CD4-positive, CD25-positive, alpha-beta regulatory T cell (primary cell): ENCODE measurements around the gene SLF1. TPM values are rescaled to one million over a fixed set of nuclear protein-coding genes. Genes with fewer than 3 reads are reported as not detected.
A peak's percentile ranks its signal among the peaks of the same experiment; 100 is the strongest.

Experiments
- ATAC-seq, 2 donors: fragments of 150-1000 bp; cut with Tn5 transposase; one replicate each; pipeline ENCODE4 v1.10.0; 2021; ENCODE audit warnings: low read depth in 2 of 2, moderate number of reproducible peaks in 2 of 2, moderate library complexity in 1 of 2
- DNase-seq, 3 donors: peaks; one replicate each; pipeline versions ENCODE4 v3.0.0 to v3.0.0-alpha.2; 2012 to 2022; ENCODE audit warnings: mixed read lengths in 1 of 3
- H3K27ac ChIP-seq: one replicate; pipeline ENCODE4 v1.7.0; 2013; ENCODE audit warnings: mild to moderate bottlenecking, low read length; ENCODE audit not compliant: insufficient read depth, poor library complexity, severe bottlenecking
- H3K27me3 ChIP-seq: one replicate; pipeline ENCODE4 v1.7.0; 2013; ENCODE audit warnings: low read length; ENCODE audit not compliant: control insufficient read depth, insufficient read depth
- H3K36me3 ChIP-seq: one replicate; pipeline ENCODE4 v1.7.0; 2013; ENCODE audit warnings: mild to moderate bottlenecking, low read length, moderate library complexity; ENCODE audit not compliant: control insufficient read depth, insufficient read depth
- H3K4me1 ChIP-seq: 2 replicates; pipeline ENCODE4 v1.7.0; 2013; ENCODE audit warnings: mild to moderate bottlenecking, low read length; ENCODE audit not compliant: insufficient read depth, control insufficient read depth, poor library complexity, severe bottlenecking
- H3K4me3 ChIP-seq: one replicate; pipeline ENCODE4 v1.7.0; 2013; ENCODE audit warnings: low read depth, mild to moderate bottlenecking, low read length, moderate library complexity
- H3K9me3 ChIP-seq, 2 experiments: 1 replicate in 1 of 2; 2 replicates in 1 of 2; pipeline ENCODE4 v1.7.0; 2013; ENCODE audit warnings: low read length in 2 of 2, mild to moderate bottlenecking in 1 of 2, moderate library complexity in 1 of 2; ENCODE audit not compliant: control insufficient read depth in 2 of 2
- H3K27ac Mint-ChIP-seq, 3 donors: one replicate each; pipeline ENCODE4 v1.8.0; 2020 to 2022; ENCODE audit warnings: mild to moderate bottlenecking in 3 of 3, mixed read lengths in 3 of 3, moderate library complexity in 2 of 3
- H3K27me3 Mint-ChIP-seq: one replicate; pipeline ENCODE4 v1.8.0; 2022; ENCODE audit warnings: mild to moderate bottlenecking, mixed read lengths
- H3K36me3 Mint-ChIP-seq: one replicate; pipeline ENCODE4 v1.8.0; 2020; ENCODE audit warnings: mixed read lengths
- H3K4me1 Mint-ChIP-seq, 4 donors: one replicate each; pipeline ENCODE4 v1.8.0; 2020 to 2022; ENCODE audit warnings: mixed read lengths in 4 of 4, mild to moderate bottlenecking in 1 of 4
- H3K4me3 Mint-ChIP-seq, 4 donors: one replicate each; pipeline ENCODE4 v1.8.0; 2020 to 2022; ENCODE audit warnings: mild to moderate bottlenecking in 4 of 4, mixed read lengths in 4 of 4, moderate library complexity in 3 of 4
- H3K9me3 Mint-ChIP-seq, 7 donors: one replicate each; pipeline ENCODE4 v1.8.0; 2020 to 2022; ENCODE audit warnings: mixed read lengths in 7 of 7, mild to moderate bottlenecking in 3 of 7, moderate library complexity in 2 of 7
- polyA plus RNA-seq, 4 donors: library from polyadenylated mRNA; unstranded; fragments of 300-500 nt; fragmentation: Illumina TruSeq; gene quantifications; one replicate each; pipeline ENCODE4 v1.2.3, GENCODE V29; 2021
- total RNA-seq: library from RNA; stranded (reverse); gene quantifications from one replicate; pipeline ENCODE4 v1.2.3, GENCODE V29; 2022

The SLF1 gene
- total and polyA plus RNA-seq, 5 donors from 2014 or later = 6.7 to 16.5 (median 7.1) TPM

- no peaks in the 10 kb centered on the region for H3K27me3 Mint-ChIP-seq
- H3K4me3 Mint-ChIP-seq = peak overlapping the region in 1 of 4 donors; percentile 37
- peaks cover 12% of the 10 kb centered on the region for H3K4me1 ChIP-seq
- H3K9me3 ChIP-seq = no peaks in the 10 kb centered on the region
- no peaks in the 10 kb centered on the region for H3K9me3 Mint-ChIP-seq
- no peak overlapping the region for H3K27ac ChIP-seq
- no peak overlapping the region for H3K27ac Mint-ChIP-seq
- ATAC-seq = no peak
- H3K36me3 Mint-ChIP-seq = no peaks in the 10 kb centered on the region
- DNase-seq = no peak
- H3K27me3 ChIP-seq = no peaks in the 10 kb centered on the region
- H3K36me3 ChIP-seq = no peaks in the 10 kb centered on the region
- no peak overlapping the region for H3K4me3 ChIP-seq
- H3K4me1 Mint-ChIP-seq = peaks cover 12 to 49% (median 21%) of the 10 kb centered on the region in 4 donors
Observed at GRCh38 chr5:94614156-94614805, 4.2 kb upstream of the SLF1 start.

- no peaks in the 10 kb centered on the region for H3K36me3 Mint-ChIP-seq
- H3K4me3 ChIP-seq = no peak overlapping the region
Observed at GRCh38 chr5:94615862-94616261, 2.6 kb upstream of the SLF1 start.

DNA sequence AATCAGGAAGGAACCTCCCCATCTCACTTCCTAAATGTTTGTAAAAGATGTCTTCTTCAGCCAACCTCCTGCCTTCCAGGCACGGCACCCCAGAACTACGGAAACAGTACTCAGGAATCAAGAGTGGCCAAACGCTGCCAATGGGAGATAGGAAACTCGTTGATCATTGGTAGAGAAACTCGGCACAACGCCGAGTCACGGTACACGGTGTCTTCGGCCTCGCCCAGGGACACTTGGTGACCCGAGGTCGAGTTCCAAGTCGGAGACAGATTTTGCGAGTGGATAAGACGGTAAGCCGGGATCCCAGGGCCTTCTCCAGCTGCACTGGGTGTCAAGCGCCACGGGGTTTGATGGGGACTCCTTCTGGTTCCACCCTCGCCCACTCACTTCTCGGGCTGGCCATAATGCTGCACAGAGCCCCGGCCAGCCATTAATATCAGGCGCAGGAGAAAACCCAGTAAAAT lies 408 bp upstream of the SLF1 start:
- no peaks in the 10 kb centered on the region for H3K27me3 ChIP-seq
- H3K27ac Mint-ChIP-seq = peak overlapping the region in 2 of 3 donors; percentile 74 to 88
- peaks cover 22% of the 10 kb centered on the region for H3K4me1 ChIP-seq
- H3K4me3 ChIP-seq = peak overlapping the region; percentile 91
- no peaks in the 10 kb centered on the region for H3K9me3 Mint-ChIP-seq
- ATAC-seq (peak in 1 of 2 donors; percentile 2), DNase-seq (peak in 1 of 3 donors; percentile 31)
- peaks cover 4% of the 10 kb centered on the region for H3K36me3 Mint-ChIP-seq
- peak overlapping the region; percentile 95 to 99 (median 97) for H3K4me3 Mint-ChIP-seq
- H3K9me3 ChIP-seq = no peaks in the 10 kb centered on the region
- peak overlapping the region; percentile 73 for H3K27ac ChIP-seq
- H3K36me3 ChIP-seq = no peaks in the 10 kb centered on the region
- peaks cover 20 to 58% (median 41%) of the 10 kb centered on the region in 4 donors for H3K4me1 Mint-ChIP-seq
- H3K27me3 Mint-ChIP-seq = no peaks in the 10 kb centered on the region

More at GRCh38 chr5:94615862-94616261, 2.6 kb upstream of the SLF1 start:
- H3K4me1 Mint-ChIP-seq = peaks cover 15 to 49% (median 26%) of the 10 kb centered on the region in 4 donors
- Histone ChIP-seq H3K27me3 (no peaks in the 10 kb centered on the region), H3K27ac (no peak overlapping the region), H3K36me3 (no peaks in the 10 kb centered on the region), H3K9me3 (no peaks in the 10 kb centered on the region), H3K4me1 (peaks cover 22% of the 10 kb centered on the region)
- ATAC-seq = no peak
- no peak for DNase-seq
- no peaks in the 10 kb centered on the region for H3K9me3 Mint-ChIP-seq
- H3K27me3 Mint-ChIP-seq = no peaks in the 10 kb centered on the region
- no peak overlapping the region for H3K27ac Mint-ChIP-seq
- H3K4me3 Mint-ChIP-seq = peak overlapping the region in 2 of 4 donors; percentile 45 to 47

DNA sequence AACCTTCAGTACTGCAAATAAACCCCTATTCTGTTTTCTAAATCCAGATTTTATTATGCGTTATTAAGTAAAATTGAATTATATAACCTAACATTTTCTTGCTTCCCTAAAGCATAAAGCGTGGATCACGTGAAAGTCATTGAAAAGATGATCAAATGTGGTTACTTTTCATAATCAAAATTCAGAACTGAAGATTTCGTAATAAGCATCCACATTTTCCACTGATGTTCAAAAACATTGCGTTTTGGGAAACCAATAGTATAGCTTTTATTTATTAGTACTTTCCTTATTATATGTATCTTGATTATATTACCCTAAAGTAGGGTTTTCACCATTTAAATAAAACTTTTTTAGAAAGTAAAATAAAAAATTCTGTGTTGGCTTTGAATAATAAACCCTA lies 1.8 kb downstream of the SLF1 start:
- ATAC-seq (no peak), DNase-seq (no peak)
- Mint-ChIP-seq H3K4me1 (peaks cover 27 to 68% (median 42%) of the 10 kb centered on the region in 4 donors), H3K27me3 (no peaks in the 10 kb centered on the region), H3K27ac (no peak overlapping the region), H3K9me3 (no peaks in the 10 kb centered on the region), H3K4me3 (peak overlapping the region in 3 of 4 donors; percentile 95 to 99 (median 97)), H3K36me3 (peaks cover 4% of the 10 kb centered on the region)
- Histone ChIP-seq H3K9me3 (no peaks in the 10 kb centered on the region), H3K4me3 (no peak overlapping the region), H3K4me1 (peaks cover 22% of the 10 kb centered on the region), H3K36me3 (no peaks in the 10 kb centered on the region), H3K27me3 (no peaks in the 10 kb centered on the region), H3K27ac (no peak overlapping the region)

DNA sequence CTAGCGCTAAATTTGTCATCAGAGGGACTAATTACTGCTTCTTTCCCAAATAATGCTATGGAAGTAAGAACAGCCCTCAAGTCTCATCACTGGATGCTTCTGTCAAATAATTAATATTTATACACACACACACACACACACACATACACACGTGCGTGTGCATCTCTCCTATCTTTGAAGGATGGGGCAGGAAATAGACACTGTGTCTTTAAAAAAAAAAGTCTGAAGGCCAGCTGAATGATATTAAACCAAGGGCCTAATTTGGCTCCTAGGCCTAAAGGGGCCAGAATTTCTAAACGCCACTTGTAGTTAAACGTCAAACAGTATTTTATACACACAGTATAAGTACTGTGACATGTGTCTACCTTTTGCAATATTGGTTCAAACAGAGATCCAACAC lies 3.3 kb downstream of the SLF1 start:
- Histone ChIP-seq H3K9me3 (no peaks in the 10 kb centered on the region), H3K27me3 (no peaks in the 10 kb centered on the region), H3K4me3 (no peak overlapping the region), H3K36me3 (no peaks in the 10 kb centered on the region), H3K27ac (no peak overlapping the region), H3K4me1 (peaks cover 22% of the 10 kb centered on the region)
- H3K4me1 Mint-ChIP-seq = peaks cover 33 to 63% (median 42%) of the 10 kb centered on the region in 4 donors
- H3K9me3 Mint-ChIP-seq = no peaks in the 10 kb centered on the region
- no peaks in the 10 kb centered on the region for H3K27me3 Mint-ChIP-seq
- peak overlapping the region in 3 of 4 donors; percentile 25 to 66 (median 42) for H3K4me3 Mint-ChIP-seq
- no peak overlapping the region for H3K27ac Mint-ChIP-seq
- H3K36me3 Mint-ChIP-seq = peaks cover 4% of the 10 kb centered on the region
- DNase-seq (no peak), ATAC-seq (no peak)

DNA sequence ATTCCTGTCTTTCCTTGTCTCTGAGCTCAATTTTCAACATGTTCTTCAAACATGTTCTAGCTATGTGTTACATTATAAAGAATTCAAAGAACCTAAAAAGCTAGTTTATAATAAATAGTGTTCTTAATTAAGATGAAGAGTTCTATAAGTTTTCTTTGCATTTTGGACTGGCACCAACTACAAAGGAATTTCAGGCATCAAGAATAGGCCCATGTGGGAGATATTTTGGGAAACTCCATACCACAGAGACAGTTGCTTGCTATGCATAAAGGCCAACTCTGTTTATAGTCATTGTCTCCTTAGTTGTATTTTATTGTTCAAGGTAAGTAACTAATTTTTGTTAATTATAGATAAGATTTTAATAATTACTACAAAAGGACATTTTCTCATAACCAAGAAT lies 4.5 kb downstream of the SLF1 start:
- Histone ChIP-seq H3K27me3 (no peaks in the 10 kb centered on the region), H3K4me3 (no peak overlapping the region), H3K9me3 (no peaks in the 10 kb centered on the region), H3K27ac (no peak overlapping the region), H3K4me1 (peaks cover 15% of the 10 kb centered on the region), H3K36me3 (no peaks in the 10 kb centered on the region)
- Mint-ChIP-seq H3K36me3 (peaks cover 4% of the 10 kb centered on the region), H3K27me3 (no peaks in the 10 kb centered on the region), H3K27ac (peak overlapping the region in 1 of 3 donors; percentile 39), H3K4me3 (peak overlapping the region in 1 of 4 donors; percentile 68), H3K9me3 (no peaks in the 10 kb centered on the region), H3K4me1 (peaks cover 26 to 52% (median 33%) of the 10 kb centered on the region in 4 donors)
- ATAC-seq (no peak), DNase-seq (no peak)

DNA sequence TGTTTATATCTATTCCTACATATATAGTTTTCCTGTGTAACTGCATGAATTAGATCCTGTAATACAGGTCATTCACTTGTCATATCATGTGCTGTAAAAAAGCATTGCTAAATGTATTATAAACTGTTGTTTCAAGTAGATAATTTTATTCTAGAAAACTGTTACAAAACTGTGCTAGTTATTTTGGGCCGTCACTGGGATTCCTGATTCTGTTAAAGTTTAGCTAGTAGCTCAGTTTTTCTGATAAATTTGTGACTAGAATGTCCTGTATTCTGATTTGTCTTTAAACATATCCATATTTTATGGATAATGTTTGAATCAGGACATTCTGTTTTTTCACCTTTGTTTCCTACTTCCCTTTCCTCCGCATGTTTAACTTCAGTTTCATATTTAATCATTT lies 5.4 kb downstream of the SLF1 start:
- no peak overlapping the region for H3K27ac ChIP-seq
- Mint-ChIP-seq H3K9me3 (no peaks in the 10 kb centered on the region), H3K36me3 (peaks cover 8% of the 10 kb centered on the region), H3K27ac (no peak overlapping the region), H3K27me3 (no peaks in the 10 kb centered on the region), H3K4me3 (no peak overlapping the region), H3K4me1 (peaks cover 24 to 43% (median 29%) of the 10 kb centered on the region in 4 donors)
- ATAC-seq = no peak
- H3K36me3 ChIP-seq = no peaks in the 10 kb centered on the region
- H3K9me3 ChIP-seq = no peaks in the 10 kb centered on the region
- no peaks in the 10 kb centered on the region for H3K27me3 ChIP-seq
- H3K4me1 ChIP-seq = peaks cover 13% of the 10 kb centered on the region
- no peak for DNase-seq
- H3K4me3 ChIP-seq = no peak overlapping the region

GRCh38 chr5:94627191-94627590 lies 8.7 kb downstream of the SLF1 start:
- no peaks in the 10 kb centered on the region for H3K27me3 ChIP-seq
- no peak overlapping the region for H3K4me3 ChIP-seq
- peaks cover 15% of the 10 kb centered on the region for H3K36me3 ChIP-seq
- ATAC-seq (no peak), DNase-seq (no peak)
- no peaks in the 10 kb centered on the region for H3K27me3 Mint-ChIP-seq
- no peaks in the 10 kb centered on the region for H3K9me3 ChIP-seq
- peaks cover 23% of the 10 kb centered on the region for H3K36me3 Mint-ChIP-seq
- H3K4me3 Mint-ChIP-seq = no peak overlapping the region
- H3K4me1 ChIP-seq = peaks cover 2% of the 10 kb centered on the region
- H3K27ac ChIP-seq = no peak overlapping the region
- no peak overlapping the region for H3K27ac Mint-ChIP-seq
- peaks cover 14 to 37% (median 22%) of the 10 kb centered on the region in 4 donors for H3K4me1 Mint-ChIP-seq
- no peaks in the 10 kb centered on the region for H3K9me3 Mint-ChIP-seq
